ENCODE data around the gene PCDHA2.
"Not testable (repeated sequence)": the region's sequence is repeated elsewhere in the genome, so short reads cannot be mapped to it uniquely, and the experiment has no call there.

Gene PCDHA2

GRCh38 chr5:140800816-140801493 lies 6.3 kb downstream of the PCDHA2 start, which contains the start of gene PCDHA3:
PCDHA3 (plus strand) TSS chr5:140801057.
- Histone ChIP-seq H3K27ac (no peak within 1 kb of the TSS), H3K36me3 (no peaks in the 10 kb centered on the region), H3K4me3 (ENCODE audit: low read depth, low read length) (no peak within 1 kb of the TSS), H3K27me3 (ENCODE audit: insufficient read depth, low read depth, severe bottlenecking) (no peaks in the 10 kb centered on the region), H3K9me3 (ENCODE audit: severe bottlenecking) (peaks cover 2% of the 10 kb centered on the region)
- 0 out of 2 replicates have a peak, but pooled peaks have one; percentile 5 for TF ChIP-seq CTCF (IDR thresholded peaks at IDR 0.05; ENCODE audit: low read depth, low read length)
- DNase-seq = no peak

- Histone ChIP-seq H3K27ac (no peak overlapping the region), H3K36me3 (no peaks in the 10 kb centered on the region), H3K27me3 (ENCODE audit: insufficient read depth, low read depth, severe bottlenecking) (no peaks in the 10 kb centered on the region), H3K9me3 (ENCODE audit: severe bottlenecking) (peaks cover 2% of the 10 kb centered on the region), H3K4me3 (ENCODE audit: low read depth, low read length) (no peak overlapping the region)
- TF ChIP-seq CTCF (IDR thresholded peaks at IDR 0.05; ENCODE audit: low read depth, low read length) = no peak
- DNase-seq = no peak
Measured at GRCh38 chr5:140801494-140801841, 6.8 kb downstream of the PCDHA2 start.

GRCh38 chr5:140802381-140802780 lies 7.7 kb downstream of the PCDHA2 start:
- not testable (repeated sequence) for DNase-seq; H3K36me3 ChIP-seq; H3K9me3 ChIP-seq (ENCODE audit: severe bottlenecking); H3K27ac ChIP-seq; H3K4me3 ChIP-seq (ENCODE audit: low read depth, low read length); H3K27me3 ChIP-seq (ENCODE audit: insufficient read depth, low read depth, severe bottlenecking)

- no peaks in the 10 kb centered on the region for H3K27me3 ChIP-seq (ENCODE audit: insufficient read depth, low read depth, severe bottlenecking)
- H3K27ac ChIP-seq = no peak overlapping the region
- peaks cover 3% of the 10 kb centered on the region; the same call in 1 of the 2 replicates for H3K36me3 ChIP-seq
- H3K4me3 ChIP-seq (ENCODE audit: low read depth, low read length) = no peak overlapping the region
- peaks cover 2% of the 10 kb centered on the region for H3K9me3 ChIP-seq (ENCODE audit: severe bottlenecking)
- no peak for DNase-seq
- no peak for TF ChIP-seq CTCF (IDR thresholded peaks at IDR 0.05; ENCODE audit: low read depth, low read length)
Measured at GRCh38 chr5:140802781-140803271, 8.2 kb downstream of the PCDHA2 start.

GRCh38 chr5:140806834-140807775 lies 12.5 kb downstream of the PCDHA2 start, which contains the start of gene PCDHA4:
PCDHA4 (plus strand) TSS chr5:140807068.
- H3K27ac ChIP-seq = peak within 1 kb of the TSS; percentile 84
- H3K4me3 ChIP-seq (ENCODE audit: low read depth, low read length) = peak within 1 kb of the TSS; percentile 98
- H3K36me3 ChIP-seq = peaks cover 3% of the 10 kb centered on the region
- peak; percentile 87 for DNase-seq
- no peaks in the 10 kb centered on the region for H3K27me3 ChIP-seq (ENCODE audit: insufficient read depth, low read depth, severe bottlenecking)
- TF ChIP-seq CTCF (IDR thresholded peaks at IDR 0.05; ENCODE audit: low read depth, low read length) = peak; percentile 74
- H3K9me3 ChIP-seq (ENCODE audit: severe bottlenecking) = peaks cover 2% of the 10 kb centered on the region

GRCh38 chr5:140808241-140808888 lies 13.7 kb downstream of the PCDHA2 start:
- not testable (repeated sequence) for H3K27me3 ChIP-seq (ENCODE audit: insufficient read depth, low read depth, severe bottlenecking); H3K27ac ChIP-seq; H3K4me3 ChIP-seq (ENCODE audit: low read depth, low read length)

More at GRCh38 chr5:140808241-140808888, 13.7 kb downstream of the PCDHA2 start:
- H3K36me3 ChIP-seq; H3K9me3 ChIP-seq (ENCODE audit: severe bottlenecking); DNase-seq: not testable (repeated sequence)
